Right lobe of liver (tissue), 4 donors: ENCODE measurements around the gene KRTAP5-4.

Experiments used
- POLR2A ChIP-seq: fragments of 450-650 bp; IDR thresholded peaks from one replicate; pipeline ENCODE4 v1.6.1; 2017; ENCODE audit warnings: antibody characterized with exemption, mild to moderate bottlenecking
- TF ChIP-seq, protein P1 (sequence below), 4 donors: fragments of 200-600 bp in 3 of 4; fragments of 450-650 bp in 1 of 4; IDR thresholded peaks; one replicate each; pipeline versions ENCODE4 v1.5.1 to v1.8.0; 2016 to 2022; ENCODE audit warnings: antibody characterized with exemption in 4 of 4, mild to moderate bottlenecking in 2 of 4
- donor health status: DM: no; HTN: no; CAD: no.
- donor health status: DM: no; HTN: no; CAD: no.
- donor health status: DM: no; HTN: yes; CAD: no.

DNA sequence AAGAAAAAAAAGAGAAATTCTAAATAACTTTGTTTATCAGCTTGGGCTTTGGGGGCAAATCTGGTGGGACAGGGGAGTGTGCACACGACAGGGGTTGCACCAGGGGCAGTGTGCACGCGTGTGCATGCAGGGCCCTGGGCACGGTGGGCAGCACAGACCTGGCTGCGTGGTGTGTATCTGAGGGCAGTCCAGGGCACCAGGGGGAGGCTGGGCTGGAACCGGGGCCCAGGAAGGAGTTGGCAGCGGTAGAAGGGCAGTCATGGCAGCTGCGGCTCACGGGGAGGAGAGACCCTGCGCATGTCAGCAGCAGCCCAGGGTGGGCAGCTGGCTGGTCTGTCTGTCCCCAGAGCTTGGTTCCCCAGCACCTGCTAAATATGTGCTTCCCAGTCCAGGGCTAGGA lies 11.9 kb upstream of the KRTAP5-4 start:
- TF ChIP-seq, protein P1, sequence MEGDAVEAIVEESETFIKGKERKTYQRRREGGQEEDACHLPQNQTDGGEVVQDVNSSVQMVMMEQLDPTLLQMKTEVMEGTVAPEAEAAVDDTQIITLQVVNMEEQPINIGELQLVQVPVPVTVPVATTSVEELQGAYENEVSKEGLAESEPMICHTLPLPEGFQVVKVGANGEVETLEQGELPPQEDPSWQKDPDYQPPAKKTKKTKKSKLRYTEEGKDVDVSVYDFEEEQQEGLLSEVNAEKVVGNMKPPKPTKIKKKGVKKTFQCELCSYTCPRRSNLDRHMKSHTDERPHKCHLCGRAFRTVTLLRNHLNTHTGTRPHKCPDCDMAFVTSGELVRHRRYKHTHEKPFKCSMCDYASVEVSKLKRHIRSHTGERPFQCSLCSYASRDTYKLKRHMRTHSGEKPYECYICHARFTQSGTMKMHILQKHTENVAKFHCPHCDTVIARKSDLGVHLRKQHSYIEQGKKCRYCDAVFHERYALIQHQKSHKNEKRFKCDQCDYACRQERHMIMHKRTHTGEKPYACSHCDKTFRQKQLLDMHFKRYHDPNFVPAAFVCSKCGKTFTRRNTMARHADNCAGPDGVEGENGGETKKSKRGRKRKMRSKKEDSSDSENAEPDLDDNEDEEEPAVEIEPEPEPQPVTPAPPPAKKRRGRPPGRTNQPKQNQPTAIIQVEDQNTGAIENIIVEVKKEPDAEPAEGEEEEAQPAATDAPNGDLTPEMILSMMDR (IDR thresholded peaks at IDR 0.05) = no peak
- no peak for TF ChIP-seq POLR2A
